DMS 273 (cell line): ENCODE measurements around the gene PWP2.
"Not testable (repeated sequence)": the region's sequence is repeated elsewhere in the genome, so short reads cannot be mapped to it uniquely, and the experiment has no call there.

Source experiments
- DNase-seq: peaks from one replicate; lab custom pipeline; 2025; ENCODE audit not compliant: unreplicated experiment; lab: John Stamatoyannopoulos, UW

PWP2 gene

GRCh38 chr21:44107026-44107501, at the start of gene PWP2:
TSS of gene PWP2 (plus strand) at chr21:44107399. CDS start at chr21:44107417, 18 bp downstream.
- DNase-seq = not testable (repeated sequence)

- no peak for DNase-seq
Observed at GRCh38 chr21:44057960-44058651, 49.1 kb upstream of the PWP2 start.

- no peak for DNase-seq
Observed at GRCh38 chr21:44058652-44058964, 48.6 kb upstream of the PWP2 start.

- no peak for DNase-seq
Observed at GRCh38 chr21:44058981-44059380, 48.2 kb upstream of the PWP2 start.

GRCh38 chr21:44059710-44060109, 47.5 kb upstream of the PWP2 start:
- peak; percentile 36 for DNase-seq

- DNase-seq = no peak
Observed at GRCh38 chr21:44062380-44062779, 44.8 kb upstream of the PWP2 start.

GRCh38 chr21:44063151-44063912, 43.9 kb upstream of the PWP2 start:
- no peak for DNase-seq

GRCh38 chr21:44064852-44065403, 42.3 kb upstream of the PWP2 start:
- no peak for DNase-seq

GRCh38 chr21:44065428-44065827, 41.8 kb upstream of the PWP2 start:
- DNase-seq = no peak

GRCh38 chr21:44066116-44066515, 41.1 kb upstream of the PWP2 start:
- DNase-seq = no peak

GRCh38 chr21:44067011-44067839, 40.0 kb upstream of the PWP2 start:
- no peak for DNase-seq

GRCh38 chr21:44070391-44070790, 36.8 kb upstream of the PWP2 start:
- DNase-seq = no peak

GRCh38 chr21:44071359-44072104, 35.7 kb upstream of the PWP2 start:
- no peak for DNase-seq

- DNase-seq = no peak
Observed at GRCh38 chr21:44072111-44072510, 35.1 kb upstream of the PWP2 start.

GRCh38 chr21:44074315-44074958, 32.8 kb upstream of the PWP2 start:
- DNase-seq = no peak

GRCh38 chr21:44076316-44076715, 30.9 kb upstream of the PWP2 start:
- DNase-seq = no peak

- no peak for DNase-seq
Observed at GRCh38 chr21:44078411-44078981, 28.7 kb upstream of the PWP2 start.

GRCh38 chr21:44079446-44079845, 27.8 kb upstream of the PWP2 start:
- no peak for DNase-seq

GRCh38 chr21:44079846-44080245, 27.4 kb upstream of the PWP2 start:
- DNase-seq = no peak
